ENCODE measurements around the gene MARCO. TPM values are rescaled to one million over a fixed set of nuclear protein-coding genes. Genes with fewer than 3 reads are reported as not detected.

Gene MARCO
- total and polyA plus RNA-seq, 2 of the 8 experiments (the other 6 are each of a cell fraction or from before 2014, with no cell fraction given) = not detected

GRCh38 chr2:118978064-118978463, 36.1 kb downstream of the MARCO start:
- Histone ChIP-seq H4K8ac (ENCODE audit: extremely low read depth, insufficient read depth, low read length) (no peak overlapping the region), H3K36me3 (ENCODE audit: control insufficient read depth in 2 of 4, insufficient read depth in 4 of 4, low read length in 3 of 4) (no peaks in the 10 kb centered on the region), H4K20me1 (replicated peaks in 1 of 2; ENCODE audit: control insufficient read depth in 1 of 2, insufficient read depth in 2 of 2, low read length in 2 of 2) (peaks cover 0 to 2% of the 10 kb centered on the region in 2 experiments), H3K18ac (ENCODE audit: extremely low read depth, low read length) (no peak overlapping the region), H2AK5ac (ENCODE audit: low read depth, low read length) (no peak overlapping the region), H3K14ac (ENCODE audit: insufficient read length) (no peak overlapping the region), H3K9ac (replicated peaks in 1 of 4; ENCODE audit: extremely low read depth in 1 of 4, low read depth in 3 of 4, low read length in 3 of 4) (no peak overlapping the region), H3K4me1 (replicated peaks in 1 of 4; ENCODE audit: control insufficient read depth in 3 of 4, insufficient read depth in 4 of 4, low read length in 3 of 4) (peaks cover 0 to 2% (median 0%) of the 10 kb centered on the region in 4 experiments; a peak in 1 of 7 replicates), H3K79me2 (ENCODE audit: control insufficient read depth in 1 of 2, insufficient read depth in 2 of 2, low read length in 2 of 2) (no peaks in the 10 kb centered on the region), H3K4me3 (ENCODE audit: extremely low read depth in 1 of 4, insufficient read depth in 2 of 4, low read depth in 3 of 4, low read length in 4 of 4) (no peak overlapping the region), H3K27me3 (replicated peaks in 1 of 4; ENCODE audit: control insufficient read depth in 3 of 4, extremely low read depth in 1 of 4, insufficient read depth in 3 of 4, low read length in 3 of 4) (peaks cover 0 to 12% (median 2%) of the 10 kb centered on the region in 4 experiments; a peak in 2 of 7 replicates), H2BK20ac (ENCODE audit: low read length) (no peak overlapping the region), H3K23ac (ENCODE audit: insufficient read length) (no peak overlapping the region), H2BK15ac (ENCODE audit: low read length) (no peak overlapping the region), H2BK12ac (ENCODE audit: low read depth, low read length) (no peak overlapping the region), H3K9me3 (ENCODE audit: insufficient read depth in 2 of 2, low read depth in 1 of 2, low read length in 1 of 2) (no peaks in the 10 kb centered on the region), H3K4me2 (ENCODE audit: insufficient read depth in 1 of 2, low read depth in 2 of 2, low read length in 2 of 2) (no peak overlapping the region), H3K56ac (replicated peaks; ENCODE audit: insufficient read length, low read depth, low read length) (no peak overlapping the region), H3K23me2 (ENCODE audit: low read depth, low read length) (0 out of 2 replicates have a peak, but pooled peaks cover 1% of the 10 kb centered on the region), H4K5ac (ENCODE audit: insufficient read length, low read depth, low read length) (no peak overlapping the region), H2AFZ (ENCODE audit: low read length) (no peak overlapping the region), H4K91ac (replicated peaks; ENCODE audit: insufficient read length, low read length) (no peak overlapping the region), H2BK5ac (ENCODE audit: low read depth, low read length) (no peak overlapping the region), H3K27ac (ENCODE audit: low read depth, low read length) (no peak overlapping the region), H3K4ac (replicated peaks; ENCODE audit: insufficient read length, low read depth, low read length) (no peak overlapping the region), H3K79me1 (ENCODE audit: low read depth, low read length) (no peaks in the 10 kb centered on the region), H2BK120ac (replicated peaks; ENCODE audit: low read depth, low read length) (no peak overlapping the region)
- POLR2A ChIA-PET (ENCODE audit: partially characterized antibody) = no interaction called here
- 100% methylated on average over 2 of the region's 2 CpGs; no CpG with 5 or more reads in 1 of the 2 experiments for WGBS, 2 experiments (ENCODE audit: extremely low coverage in 1 of 2, insufficient coverage in 1 of 2, insufficient read length in 1 of 2, insufficient replicate concordance in 2 of 2, low coverage in 1 of 2, low lambda C conversion rate in 2 of 2, missing lambda C conversion rate in 1 of 2)
- no peak for TF ChIP-seq SUZ12 (IDR thresholded peaks at IDR 0.05; ENCODE audit: low read length)
- TF ChIP-seq KDM1A (IDR thresholded peaks at IDR 0.05; ENCODE audit: borderline replicate concordance, low read length) = no peak
- no peak for TF ChIP-seq CBX5 (IDR thresholded peaks at IDR 0.05; ENCODE audit: low read depth, low read length)
- TF ChIP-seq TCF12 (IDR thresholded peaks at IDR 0.05; ENCODE audit: low read depth, low read length) = no peak
- TF ChIP-seq CBX8 (IDR thresholded peaks at IDR 0.05; ENCODE audit: borderline replicate concordance, low read depth, low read length) = no peak
- no peak for TF ChIP-seq HDAC2 (IDR thresholded peaks at IDR 0.05; ENCODE audit: borderline replicate concordance in 1 of 2, low read depth in 2 of 2, low read length in 2 of 2)
- TF ChIP-seq JUN (IDR thresholded peaks at IDR 0.05; ENCODE audit: low read depth, low read length) = no peak
- TF ChIP-seq JUND (IDR thresholded peaks at IDR 0.05; ENCODE audit: low read length) = no peak
- no peak for TF ChIP-seq MAX (IDR thresholded peaks at IDR 0.05)
- TF ChIP-seq CHD2 (IDR thresholded peaks at IDR 0.05; ENCODE audit: low read length) = no peak
- TF ChIP-seq TAF7 (optimal IDR thresholded peaks at IDR 0.05; ENCODE audit: borderline replicate concordance, low read depth, low read length) = no peak
- TF ChIP-seq RFX5 (IDR thresholded peaks at IDR 0.05; ENCODE audit: borderline replicate concordance, low read depth, low read length) = no peak
- TF ChIP-seq KDM5A (IDR thresholded peaks at IDR 0.05; ENCODE audit: low read length) = no peak
- FAIRE-seq = no peak
- CTCF ChIA-PET (ENCODE audit: partially characterized antibody) = interaction anchor here (2.3 to 2.4 kb wide), 2 partner anchors 11 to 33 kb away, joined by 5 to 6 read pairs; no protein-coding TSS in a partner anchor
- no peak for DNase-seq (ENCODE audit: low read depth in 1 of 2, low spot score in 2 of 2)

All from H1 (cell line).